GM12801 (cell line): Measurements from ENCODE around the gene MBOAT1.

Experiments
- CTCF ChIP-seq: IDR thresholded peaks from one replicate; pipeline ENCODE4 v1.5.1; 2011; ENCODE audit warnings: control low read depth; ENCODE audit not compliant: insufficient read length; ENCODE audit errors: extremely low read depth

Gene MBOAT1

GRCh38 chr6:20160541-20161283, 51.6 kb downstream of the MBOAT1 start:
- TF ChIP-seq CTCF = no peak

GRCh38 chr6:20159781-20160540, 52.3 kb downstream of the MBOAT1 start:
- TF ChIP-seq CTCF = no peak

GRCh38 chr6:20159098-20159497, 53.2 kb downstream of the MBOAT1 start:
- no peak for TF ChIP-seq CTCF

GRCh38 chr6:20158676-20159075, 53.6 kb downstream of the MBOAT1 start:
- TF ChIP-seq CTCF = no peak

GRCh38 chr6:20156824-20157223, 55.4 kb downstream of the MBOAT1 start:
- no peak for TF ChIP-seq CTCF

GRCh38 chr6:20154753-20155152, 57.5 kb downstream of the MBOAT1 start:
- no peak for TF ChIP-seq CTCF

GRCh38 chr6:20153194-20153593, 59.1 kb downstream of the MBOAT1 start:
- no peak for TF ChIP-seq CTCF
